Neural cell (in vitro differentiated cells): ENCODE measurements around the gene KCNAB2. TPM values are rescaled to one million over a fixed set of nuclear protein-coding genes. Genes with fewer than 3 reads are reported as not detected.

Experiments
- H2AFZ ChIP-seq: fragments of 200-600, 300-800 bp; sonication (generic), shearing (Covaris generic); 2 replicates; pipeline ENCODE4 v1.6.0; 2014; ENCODE audit warnings: low read depth, mild to moderate bottlenecking, antibody characterized with exemption, low read length, moderate library complexity
- H3F3A ChIP-seq: fragments of 200-600 bp; shearing (Covaris generic); 2 replicates; pipeline ENCODE4 v1.6.1; 2016; ENCODE audit warnings: mild to moderate bottlenecking, moderate library complexity, mixed read lengths, antibody characterized with exemption, low read length; ENCODE audit not compliant: insufficient read depth, poor library complexity, severe bottlenecking
- H3K27ac ChIP-seq: fragments of 200-600, 300-800 bp; sonication (generic), shearing (Covaris generic); 2 replicates; pipeline ENCODE4 v1.5.1; 2014; ENCODE audit warnings: mild to moderate bottlenecking, low read length, moderate library complexity
- H3K27me3 ChIP-seq: fragments of 300-800, 200-600 bp; sonication (generic), shearing (Covaris generic); 2 replicates; pipeline ENCODE4 v1.6.0; 2014; ENCODE audit warnings: mild to moderate bottlenecking, low read depth, low read length, moderate library complexity; ENCODE audit not compliant: insufficient read depth
- H3K36me3 ChIP-seq: fragments of 300-800, 200-600 bp; sonication (generic), shearing (Covaris generic); 2 replicates; pipeline ENCODE4 v1.5.1; 2014; ENCODE audit warnings: mild to moderate bottlenecking, antibody characterized with exemption, low read length, moderate library complexity; ENCODE audit not compliant: insufficient read depth
- H3K4me2 ChIP-seq: fragments of 300-800, 200-600 bp; sonication (generic), shearing (Covaris generic); 2 replicates; pipeline ENCODE4 v1.6.0; 2014; ENCODE audit warnings: mild to moderate bottlenecking, low read length
- H3K4me3 ChIP-seq: fragments of 300-800, 200-600 bp; sonication (generic), shearing (Covaris generic); 2 replicates; pipeline ENCODE4 v1.5.1; 2014; ENCODE audit warnings: mild to moderate bottlenecking, low read length, moderate library complexity
- H3K79me2 ChIP-seq: fragments of 200-600 bp; shearing (Covaris generic); replicated peaks from 2 replicates; pipeline ENCODE4 v1.6.0; 2014; ENCODE audit warnings: mild to moderate bottlenecking, low read length, moderate library complexity; ENCODE audit not compliant: insufficient read depth
- H3K9ac ChIP-seq: fragments of 300-800, 200-600 bp; sonication (generic), shearing (Covaris generic); 2 replicates; pipeline ENCODE4 v1.6.1; 2016; ENCODE audit warnings: mild to moderate bottlenecking, low read length, mixed read lengths
- H3K9me2 ChIP-seq: fragments of 200-600 bp; shearing (Covaris generic); 2 replicates; pipeline ENCODE4 v1.6.1; 2016; ENCODE audit warnings: mild to moderate bottlenecking, low read length, mixed read lengths; ENCODE audit not compliant: insufficient read depth
- H3K9me3 ChIP-seq: fragments of 200-600, 300-800 bp; sonication (generic), shearing (Covaris generic); 2 replicates; pipeline ENCODE4 v1.6.1; 2016; ENCODE audit warnings: mild to moderate bottlenecking, mixed run types, low read length, moderate library complexity, mixed read lengths
- H4K20me1 ChIP-seq: fragments of 200-600 bp; shearing (Covaris generic); 2 replicates; pipeline ENCODE4 v1.6.1; 2016; ENCODE audit warnings: mild to moderate bottlenecking, mixed run types; ENCODE audit not compliant: insufficient read depth
- CTCF ChIP-seq: fragments of 450-650 bp; IDR thresholded peaks from 2 replicates; pipeline ENCODE4 v1.5.1; 2014; ENCODE audit warnings: antibody characterized with exemption, mild to moderate bottlenecking, moderate library complexity; ENCODE audit not compliant: poor library complexity, severe bottlenecking
- EP300 ChIP-seq: fragments of 450-650 bp; conservative IDR thresholded peaks from 2 replicates; pipeline ENCODE4 v1.6.1; 2014; ENCODE audit warnings: antibody characterized with exemption, mild to moderate bottlenecking, moderate library complexity; ENCODE audit not compliant: poor library complexity, severe bottlenecking
- EZH2 ChIP-seq: fragments of 200-600, 300-800 bp; shearing (Covaris generic), sonication (generic); IDR thresholded peaks from 2 replicates; pipeline ENCODE4 v1.6.1; 2014; ENCODE audit warnings: antibody characterized with exemption, low read length, borderline replicate concordance, mild to moderate bottlenecking; ENCODE audit not compliant: insufficient read depth, poor library complexity, severe bottlenecking
- MXI1 ChIP-seq: fragments of 450-650 bp; conservative IDR thresholded peaks from 2 replicates; pipeline ENCODE4 v1.6.1; 2014; ENCODE audit warnings: antibody characterized with exemption, mild to moderate bottlenecking; ENCODE audit not compliant: poor library complexity, severe bottlenecking
- POLR2AphosphoS5 ChIP-seq: IDR thresholded peaks from 2 replicates; pipeline ENCODE4 v1.6.1; 2012
- RAD21 ChIP-seq: fragments of 450-650 bp; conservative IDR thresholded peaks from 2 replicates; pipeline ENCODE4 v1.6.1; 2014; ENCODE audit warnings: antibody characterized with exemption, mild to moderate bottlenecking, moderate library complexity
- REST ChIP-seq: IDR thresholded peaks from 2 replicates; pipeline ENCODE4 v1.6.1; 2012; ENCODE audit warnings: borderline replicate concordance
- SMC3 ChIP-seq: fragments of 450-650 bp; conservative IDR thresholded peaks from 2 replicates; pipeline ENCODE4 v1.6.1; 2014; ENCODE audit warnings: antibody characterized with exemption, mild to moderate bottlenecking, moderate library complexity; ENCODE audit not compliant: poor library complexity
- TAF1 ChIP-seq: IDR thresholded peaks from 2 replicates; pipeline ENCODE4 v1.6.1; 2012; ENCODE audit warnings: low read depth
- polyA plus RNA-seq: library from polyadenylated mRNA; depleted of rRNA; stranded (reverse); fragments of >200 nt; gene quantifications from 2 replicates; pipeline ENCODE4 v1.2.3, GENCODE V29; 2014

KCNAB2 gene
- polyA plus RNA-seq, 1 donor from 2014 or later = 11.7 TPM

- no peak overlapping the region for H2AFZ ChIP-seq
- H3K27me3 ChIP-seq = no peaks in the 10 kb centered on the region
- H3K36me3 ChIP-seq = no peaks in the 10 kb centered on the region
- H4K20me1 ChIP-seq = no peaks in the 10 kb centered on the region
- H3K27ac ChIP-seq = no peak overlapping the region
- H3K9me2 ChIP-seq = no peaks in the 10 kb centered on the region
- H3K4me3 ChIP-seq = no peak overlapping the region
- no peaks in the 10 kb centered on the region for H3F3A ChIP-seq
- H3K9me3 ChIP-seq = no peaks in the 10 kb centered on the region
- H3K79me2 ChIP-seq = no peaks in the 10 kb centered on the region
- no peak overlapping the region for H3K9ac ChIP-seq
- TF ChIP-seq REST (no peak), EZH2 (no peak), CTCF (no peak), SMC3 (no peak), POLR2AphosphoS5 (no peak), RAD21 (no peak), TAF1 (no peak), MXI1 (no peak), EP300 (no peak)
- no peak overlapping the region for H3K4me2 ChIP-seq
These were observed 20.2 kb upstream of the KCNAB2 start for GRCh38 chr1:6025269-6026094.

- Histone ChIP-seq H3K4me2 (no peak overlapping the region), H3K27me3 (no peaks in the 10 kb centered on the region), H3F3A (no peaks in the 10 kb centered on the region), H2AFZ (no peak overlapping the region), H3K4me3 (no peak overlapping the region), H4K20me1 (no peaks in the 10 kb centered on the region), H3K9ac (no peak overlapping the region), H3K27ac (no peak overlapping the region), H3K9me2 (no peaks in the 10 kb centered on the region), H3K36me3 (no peaks in the 10 kb centered on the region), H3K9me3 (no peaks in the 10 kb centered on the region), H3K79me2 (no peaks in the 10 kb centered on the region)
- no peak for TF ChIP-seq POLR2AphosphoS5
- TF ChIP-seq RAD21 = no peak
- TF ChIP-seq EP300 = no peak
- TF ChIP-seq SMC3 = no peak
- TF ChIP-seq REST = no peak
These were observed 19.4 kb upstream of the KCNAB2 start for GRCh38 chr1:6026095-6026809.
